Posterior vena cava (tissue), 2 donors: ENCODE data around the gene CADM4. TPM values are rescaled to one million over a fixed set of nuclear protein-coding genes. Genes with fewer than 3 reads are reported as not detected.
"Not testable (repeated sequence)": the region's sequence is repeated elsewhere in the genome, so short reads cannot be mapped to it uniquely, and the experiment has no call there.

ENCODE experiments used
- DNase-seq: peaks from one replicate; pipeline ENCODE4 v3.0.0-alpha.2; 2020; ENCODE audit warnings: low spot score
- intact Hi-C, 2 donors: fragments of 100-400 bp; cut with DNase I; formaldehyde crosslinking; loops; one replicate each; pipeline versions ENCODE4 v1.14.1 to v1.14.2; 2022 to 2023
- total RNA-seq, 2 donors: library from RNA; stranded (reverse); fragmentation: NEBNext Ultra II Directional; extraction: Animal tissue kit (Norgen Biotek cat#: 25700); gene quantifications; one replicate each; pipeline ENCODE4 v1.2.1, GENCODE V29; 2021
- donor health status: DM: yes; HTN: yes; CAD: no.
- donor health status: DM: yes; HTN: yes; CAD: no.

The CADM4 gene
- total RNA-seq, 2 donors from 2014 or later: 3.3 to 4.0 TPM

DNA sequence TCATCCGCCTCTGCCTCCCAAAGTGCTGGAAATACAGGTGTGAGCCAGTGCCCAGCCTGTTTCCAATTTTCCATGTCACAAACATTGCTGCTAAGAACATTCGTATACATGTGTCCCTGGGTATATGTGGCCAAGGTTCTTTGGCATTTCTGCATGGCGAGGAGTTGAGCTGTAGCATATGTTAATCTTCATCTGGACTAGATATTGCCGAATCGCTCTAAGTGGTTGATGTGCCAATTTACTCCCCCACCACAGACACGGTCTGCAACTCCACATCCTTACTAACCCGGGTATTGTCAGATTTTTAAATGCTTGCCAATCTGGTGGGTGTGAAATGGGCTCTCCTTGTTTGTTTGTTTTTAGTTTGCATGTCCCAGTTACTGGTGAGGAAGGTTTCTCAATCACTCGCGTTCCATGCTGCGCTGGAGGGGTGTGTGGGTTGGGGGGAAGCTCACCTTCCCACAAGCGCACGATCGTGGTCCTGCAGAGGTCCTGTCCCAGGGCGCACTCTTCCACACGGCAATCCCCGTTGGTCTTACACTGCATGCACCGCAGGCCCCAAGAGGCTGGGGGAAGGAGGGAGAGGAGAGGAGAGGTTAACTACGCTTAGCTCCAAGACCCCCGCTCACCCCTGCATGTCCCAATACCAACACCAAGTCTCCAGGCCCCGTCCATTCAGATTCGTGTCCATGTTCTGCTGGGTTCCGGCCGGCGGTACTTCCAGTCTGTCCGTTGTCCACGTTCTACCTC is 27.7 kb upstream of the CADM4 start:
- no peak for DNase-seq
- intact Hi-C loops: no loop called here

DNA sequence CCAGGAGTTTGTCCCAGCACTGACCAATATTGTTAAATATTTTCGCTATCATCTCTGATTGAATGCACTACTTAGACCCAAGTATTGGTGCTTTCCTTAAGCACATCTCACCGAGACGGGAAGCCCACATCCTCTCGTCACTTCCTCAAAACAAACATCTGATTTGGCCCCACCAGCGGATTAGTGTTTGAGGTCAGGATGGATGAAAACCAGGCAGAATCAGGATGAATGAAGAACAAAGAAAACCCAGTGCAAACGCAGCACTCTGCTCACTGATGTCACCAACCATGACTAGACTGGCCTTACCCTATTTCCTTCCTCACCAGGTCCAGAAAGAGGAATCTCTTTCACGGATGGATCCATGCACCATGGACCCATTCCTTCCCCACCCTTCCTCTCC is 24.4 kb upstream of the CADM4 start:
- no peak for DNase-seq
- intact Hi-C loops: no loop called here

DNA sequence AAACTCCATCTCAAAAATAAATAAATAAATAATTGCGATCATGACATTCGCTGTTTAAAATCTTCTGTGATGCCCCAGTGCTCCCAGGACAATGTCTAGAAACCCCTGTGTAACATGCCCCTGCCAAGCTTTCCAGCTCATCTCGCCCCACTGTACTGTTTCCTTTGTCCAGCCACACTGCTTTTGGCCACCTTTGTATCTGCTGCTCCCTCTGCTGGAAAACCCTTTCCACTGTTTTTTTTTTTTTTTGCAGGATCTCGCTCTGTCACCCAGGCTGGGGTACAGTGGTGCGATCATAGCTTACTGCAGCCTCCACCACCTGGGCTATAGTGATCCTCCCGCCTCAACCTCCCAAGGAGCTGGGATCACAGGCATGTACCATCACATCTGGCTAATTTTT is 22.8 kb upstream of the CADM4 start:
- intact Hi-C loops: no loop called here

DNA sequence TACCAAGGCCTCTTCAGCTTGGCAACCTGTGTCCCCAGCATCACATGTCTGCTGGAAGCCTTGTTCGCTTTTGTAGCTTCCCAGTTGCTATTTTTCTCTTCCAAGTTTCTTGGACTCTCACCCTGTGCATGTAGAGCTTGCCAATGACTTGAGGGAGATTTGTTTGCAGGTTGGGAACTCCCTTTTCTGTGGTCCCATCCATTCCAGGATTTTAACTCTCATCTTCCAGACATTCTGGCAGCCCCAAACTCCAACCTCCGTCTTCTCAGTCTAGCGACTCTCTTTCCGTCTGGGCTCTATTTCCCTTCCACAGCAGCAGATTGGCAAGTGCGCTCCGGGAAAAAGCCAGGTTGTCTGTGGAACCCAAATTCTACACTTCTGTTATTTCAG is 21.3 kb upstream of the CADM4 start:
- no peak for DNase-seq
- intact Hi-C loops: no loop called here

More for the DNA sequence above, 22.8 kb upstream of the CADM4 start:
- DNase-seq: no peak

DNA sequence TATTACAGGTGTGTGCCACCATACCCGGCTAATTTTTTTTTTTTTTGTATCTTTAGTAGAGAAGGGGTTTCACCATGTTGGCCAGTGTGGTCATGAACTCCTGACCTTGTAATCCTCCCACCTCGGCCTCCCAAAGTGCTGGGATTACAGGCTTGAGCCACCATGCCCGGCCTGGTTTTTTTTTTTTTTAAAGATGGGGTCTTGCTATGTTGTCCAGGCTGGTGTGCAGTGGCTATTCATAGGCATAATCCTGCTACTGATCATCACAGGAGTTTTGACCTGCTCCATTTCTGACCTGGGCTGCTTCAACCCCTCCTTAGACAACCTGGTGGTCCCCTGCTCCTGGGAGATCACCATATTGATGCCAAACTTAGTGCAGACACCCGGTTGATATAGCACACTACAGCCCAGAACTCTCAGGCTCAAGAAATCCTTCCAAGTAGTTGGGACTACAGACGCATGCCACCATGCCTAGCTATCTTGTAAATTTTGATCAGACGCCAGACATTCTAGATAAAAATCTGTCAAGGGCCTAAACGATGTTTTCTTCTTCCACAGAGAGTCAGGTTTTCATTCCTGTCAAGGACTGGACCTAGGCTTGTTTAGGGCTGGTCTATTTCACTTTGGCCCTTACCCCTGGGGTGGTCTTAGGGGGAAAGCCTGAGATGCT is 20.8 kb upstream of the CADM4 start:
- intact Hi-C loops: no loop called here

DNA sequence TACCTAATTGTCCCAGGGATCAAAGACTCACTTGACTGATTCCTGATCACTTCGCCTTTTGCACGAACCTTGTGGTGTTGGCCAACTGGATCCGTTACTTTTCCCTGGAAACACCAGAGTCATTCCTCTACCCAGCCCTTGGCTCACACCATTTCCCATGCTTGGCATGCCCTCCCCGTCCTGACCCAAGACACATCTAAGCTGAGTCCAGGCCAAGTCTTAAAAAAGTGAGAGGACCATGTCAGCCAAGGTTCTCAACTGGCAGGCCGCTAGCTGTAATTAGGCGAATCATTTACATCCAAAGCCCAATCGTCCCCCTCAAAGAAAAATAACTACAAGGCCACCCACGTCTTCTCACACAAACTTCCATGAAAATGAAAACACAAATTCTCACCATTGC is 18.8 kb upstream of the CADM4 start:
- intact Hi-C loops: loop anchor here in 1 of 2 donors (10.0 kb wide), 1 partner anchor 104 kb away; no protein-coding TSS in a partner anchor
- no peak for DNase-seq

More for the DNA sequence above, 20.8 kb upstream of the CADM4 start:
- DNase-seq: no peak

DNA sequence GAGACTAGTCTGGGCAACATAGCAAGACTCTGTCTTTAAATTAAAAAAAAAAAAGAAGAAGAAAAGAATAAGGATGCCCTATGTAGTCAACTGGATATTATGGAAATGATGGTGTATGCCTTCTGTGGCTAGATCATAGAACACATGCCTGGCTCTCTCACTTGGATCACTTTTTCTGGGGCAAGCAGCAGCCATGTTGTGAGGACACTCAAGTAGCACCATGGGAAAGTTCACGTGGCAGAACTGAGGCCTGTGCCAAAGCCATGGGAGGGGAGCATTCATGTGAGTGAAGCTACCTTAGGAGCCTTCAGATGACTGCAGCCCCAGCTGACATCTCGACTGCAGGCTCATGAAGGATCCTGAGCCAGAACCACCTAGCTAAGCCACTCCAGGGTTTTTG is 18.4 kb upstream of the CADM4 start:
- intact Hi-C loops: loop anchor here in 1 of 2 donors (10.0 kb wide), 1 partner anchor 103 kb away; no protein-coding TSS in a partner anchor
- DNase-seq: no peak

DNA sequence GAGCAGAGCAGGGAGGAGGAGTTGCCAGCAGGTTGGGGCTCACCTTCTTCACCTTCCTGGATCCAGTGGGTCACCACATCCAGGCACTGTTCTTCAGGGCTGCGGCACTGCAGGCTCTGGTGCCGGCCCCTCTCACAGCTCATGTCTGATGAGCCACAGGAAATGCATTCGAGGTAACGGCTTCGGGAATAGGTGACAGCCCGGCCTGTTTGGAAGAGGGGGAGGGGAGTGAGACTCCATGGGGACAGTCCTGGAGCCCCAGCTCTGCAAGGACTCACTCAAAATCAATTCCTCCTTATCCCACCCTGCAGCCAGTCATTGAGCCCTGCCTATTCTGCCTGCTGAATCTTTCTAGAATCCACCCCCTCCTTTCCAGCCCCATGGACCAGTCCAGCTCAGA is 16.8 kb upstream of the CADM4 start:
- no peak for DNase-seq
- intact Hi-C loops: loop anchor here in 1 of 2 donors (10.0 kb wide), 1 partner anchor 102 kb away; no protein-coding TSS in a partner anchor

DNA sequence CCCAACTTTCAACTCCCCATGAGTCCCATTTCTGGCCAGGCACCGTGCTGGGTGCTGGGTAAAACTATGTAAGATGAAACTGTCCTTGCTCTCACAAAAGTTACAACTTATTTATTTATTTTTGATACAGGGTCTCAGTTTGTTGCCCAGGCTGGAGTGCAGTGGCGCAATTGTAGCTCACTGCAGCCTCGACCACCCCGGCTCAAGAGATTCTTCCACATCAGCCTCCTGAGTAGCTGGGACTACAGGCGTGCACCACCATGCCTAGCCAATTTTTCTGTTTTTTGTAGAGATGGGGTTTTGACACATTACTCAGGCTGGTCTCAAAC is 12.9 kb upstream of the CADM4 start:
- intact Hi-C loops: loop anchor here (5.0 to 10.0 kb wide), 2 partner anchors 98 to 1150 kb away; no protein-coding TSS in a partner anchor

DNA sequence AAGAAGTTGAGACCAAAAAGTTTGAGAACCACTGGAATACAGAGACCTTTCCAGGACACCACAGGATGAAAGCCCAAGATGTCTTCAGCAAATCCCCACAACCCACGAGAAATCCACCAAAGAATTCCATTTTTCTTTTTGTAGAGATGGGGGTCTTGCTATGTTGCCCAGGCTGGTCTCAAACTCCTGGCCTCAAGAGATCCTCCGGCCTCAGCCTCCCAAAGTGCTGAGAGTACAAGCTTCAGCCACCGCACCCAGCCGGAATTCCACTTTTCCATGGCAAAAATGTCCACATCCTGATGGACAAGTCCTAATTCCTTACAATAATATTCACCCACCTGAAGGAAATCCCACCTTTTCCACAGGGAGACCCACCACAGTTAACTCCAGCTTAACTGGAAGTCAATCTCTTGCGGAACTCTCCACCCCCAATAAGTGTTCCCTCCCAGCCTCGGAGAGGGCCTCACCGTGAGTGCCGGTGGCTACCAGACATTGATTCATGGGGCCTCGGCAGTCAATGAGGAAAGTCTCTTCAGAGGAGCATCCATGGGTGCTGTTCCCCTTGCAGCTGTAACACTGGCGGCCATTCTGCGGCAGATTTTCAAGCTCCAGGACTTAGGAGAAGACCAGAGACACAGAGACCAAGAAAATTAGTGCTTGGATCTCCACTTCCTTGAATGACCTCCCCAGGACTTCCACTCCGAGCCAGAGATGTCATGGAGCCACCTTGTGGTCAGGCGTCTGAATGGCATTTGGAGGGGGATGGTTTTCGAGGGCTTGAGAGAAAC is 12.3 kb upstream of the CADM4 start:
- intact Hi-C loops: loop anchor here (5.0 to 10.0 kb wide), 2 partner anchors 97 to 1150 kb away; no protein-coding TSS in a partner anchor
- DNase-seq: no peak

More for the DNA sequence above, 12.9 kb upstream of the CADM4 start:
- DNase-seq: no peak

DNA sequence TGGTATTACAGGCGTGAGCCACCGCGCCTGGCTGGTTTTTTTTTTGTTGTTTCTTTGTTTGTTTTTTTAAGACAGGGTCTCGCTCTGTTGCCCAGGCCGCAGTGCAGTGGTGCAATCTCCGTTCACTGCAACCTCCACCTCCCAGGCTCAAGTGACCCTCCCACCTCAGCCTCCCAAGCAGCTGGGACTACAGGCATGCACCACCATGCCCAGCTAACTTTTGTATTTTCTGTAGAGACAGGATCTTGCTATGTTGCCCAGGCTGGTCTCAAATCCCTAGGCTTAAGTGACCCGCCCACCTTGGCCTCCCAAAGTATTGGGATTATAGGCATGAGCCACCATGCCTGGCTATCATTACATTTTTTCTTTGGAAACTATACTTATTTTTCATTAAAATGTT is 10.6 kb upstream of the CADM4 start:
- intact Hi-C loops: loop anchor here (5.0 to 10.0 kb wide), 2 partner anchors 95 to 1148 kb away; no protein-coding TSS in a partner anchor
- not testable (repeated sequence) for DNase-seq

DNA sequence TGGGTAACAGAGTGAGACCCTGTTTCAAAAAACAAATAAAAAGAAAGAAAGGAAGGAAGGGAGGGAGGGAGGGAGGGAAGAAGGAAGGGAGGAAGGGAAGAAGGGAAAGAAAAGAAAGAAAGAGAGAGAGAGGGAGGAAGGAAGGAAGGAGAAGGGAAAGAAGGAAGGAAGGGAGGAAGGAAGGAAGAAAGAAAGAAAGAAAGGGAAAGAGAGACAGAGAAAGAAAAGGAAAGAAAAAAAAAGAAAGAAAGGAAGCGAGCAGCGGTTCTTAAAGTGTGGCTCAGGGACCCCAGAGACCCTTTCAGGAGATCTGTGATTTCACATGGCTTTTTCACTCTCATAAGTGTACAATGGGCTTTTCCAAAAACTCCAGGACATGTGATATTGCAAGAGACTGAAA is 9.9 kb upstream of the CADM4 start:
- intact Hi-C loops: no loop called here
- no peak for DNase-seq

DNA sequence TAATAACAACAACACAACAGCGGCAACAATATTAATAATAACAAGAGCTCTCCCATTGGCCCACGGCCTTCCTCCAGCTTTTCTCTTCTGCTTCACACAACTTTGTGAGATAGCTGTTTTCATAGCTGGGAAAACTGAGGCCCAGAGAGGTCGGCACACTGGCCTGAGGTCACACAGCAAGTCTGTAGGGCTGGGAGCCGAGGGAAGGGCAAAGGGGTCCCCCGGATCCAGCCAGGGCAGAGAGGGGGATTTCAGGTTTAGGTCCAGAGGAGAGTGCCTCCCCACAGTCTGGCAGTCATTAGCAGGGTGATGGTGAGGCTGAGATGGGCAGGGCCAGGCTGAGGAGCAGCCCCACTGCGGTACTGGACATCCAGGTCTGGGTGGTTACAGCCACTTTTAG is 9.0 kb upstream of the CADM4 start:
- intact Hi-C loops: no loop called here
- DNase-seq: no peak

DNA sequence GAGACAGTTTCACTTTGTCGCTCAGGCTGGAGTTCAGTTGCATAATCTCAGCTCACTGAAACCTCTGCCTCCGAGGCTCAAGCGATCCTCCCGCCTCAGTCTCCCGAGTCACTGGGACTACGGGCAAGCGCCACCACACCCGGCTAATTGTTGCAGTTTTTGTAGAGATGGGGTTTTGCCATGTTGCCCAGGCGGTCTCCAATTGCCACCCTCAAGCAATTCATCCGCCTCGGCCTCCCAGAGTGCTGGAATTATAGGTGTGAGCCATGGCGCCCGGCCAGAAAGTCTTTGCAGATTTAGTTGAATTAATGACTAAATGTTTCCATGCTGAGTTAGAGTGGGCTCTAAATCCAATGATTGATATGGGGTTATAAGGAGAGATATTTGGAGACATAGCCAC is 4.5 kb upstream of the CADM4 start:
- intact Hi-C loops: no loop called here

DNA sequence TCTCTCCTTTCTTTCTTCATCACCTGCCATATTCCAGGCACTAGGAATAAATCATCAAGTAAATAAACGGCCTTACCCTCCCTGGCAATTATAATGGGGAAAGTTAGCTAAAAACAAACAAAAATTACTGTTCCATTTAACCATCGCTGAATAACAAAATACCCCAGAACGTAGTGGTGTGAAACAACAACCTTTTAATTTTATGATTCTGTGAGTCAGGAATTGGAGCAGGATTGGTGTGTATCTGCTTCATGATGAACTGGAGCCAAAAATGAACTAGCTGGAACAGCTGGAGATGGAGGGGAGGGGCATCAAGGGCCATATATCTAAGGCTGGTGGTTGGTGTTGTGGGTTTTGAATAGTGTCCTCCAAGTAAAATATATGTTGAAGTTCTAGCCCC is 3.7 kb upstream of the CADM4 start:
- DNase-seq: no peak
- intact Hi-C loops: no loop called here

More for the DNA sequence above, 4.5 kb upstream of the CADM4 start:
- DNase-seq: no peak

DNA sequence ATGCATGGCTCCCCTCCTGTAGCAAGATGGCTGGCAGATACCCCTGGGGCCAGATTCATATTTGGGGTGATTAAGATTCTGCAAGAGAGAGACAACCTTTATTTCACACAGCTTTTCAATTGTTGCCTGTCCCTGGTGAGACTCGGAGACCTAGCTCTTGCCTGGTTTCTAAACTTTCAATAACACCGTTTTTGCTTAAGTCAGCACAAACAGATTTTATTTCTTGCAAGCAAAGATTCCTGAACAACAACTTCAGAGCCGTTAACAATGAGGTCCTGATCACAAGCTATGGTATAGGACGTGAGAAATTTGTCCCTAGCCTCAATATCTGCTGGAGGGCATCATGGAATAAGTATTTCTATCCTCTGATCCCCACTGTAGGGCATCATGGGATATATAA is 2.9 kb upstream of the CADM4 start:
- intact Hi-C loops: no loop called here
- no peak for DNase-seq

DNA sequence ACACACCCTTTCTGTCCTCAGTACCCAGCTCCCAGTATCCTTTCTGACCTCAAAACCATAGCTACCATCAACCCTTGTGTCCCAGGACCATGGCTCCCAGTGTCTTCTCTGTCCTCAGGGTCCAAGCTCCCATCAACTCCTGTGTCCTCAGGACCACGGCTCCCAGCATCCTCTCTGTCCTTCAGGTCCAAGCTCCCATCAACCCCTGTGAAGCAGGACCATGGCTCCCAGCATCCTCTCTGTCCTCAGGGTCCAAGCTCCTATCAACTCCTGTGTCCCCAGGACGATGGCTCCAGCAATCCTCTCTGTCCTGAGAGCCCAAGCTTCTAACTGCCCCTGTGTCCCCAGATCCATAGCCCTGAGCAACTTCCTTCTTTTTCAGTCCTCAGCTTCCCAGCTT is 1.7 kb upstream of the CADM4 start:
- intact Hi-C loops: no loop called here

DNA sequence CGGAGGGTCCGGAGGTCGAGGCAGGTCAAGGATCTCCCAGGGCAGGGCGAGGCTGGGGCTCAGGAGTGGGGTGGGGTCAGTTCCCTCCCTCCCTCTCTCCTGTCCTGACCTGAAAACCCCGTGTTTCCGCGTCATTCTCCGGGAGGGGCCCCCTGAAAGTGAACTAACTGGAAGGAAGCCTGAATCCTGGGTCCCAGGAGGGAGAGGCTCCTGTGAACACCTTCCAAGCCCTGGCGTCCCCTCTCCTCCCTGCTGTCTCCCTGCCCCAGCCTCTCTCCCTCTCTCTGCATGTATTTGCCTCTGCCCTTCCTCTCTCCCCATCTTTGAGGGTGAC is 741 bp upstream of the CADM4 start:
- intact Hi-C loops: no loop called here
- no peak for DNase-seq

More for the DNA sequence above, 1.7 kb upstream of the CADM4 start:
- DNase-seq: no peak

DNA sequence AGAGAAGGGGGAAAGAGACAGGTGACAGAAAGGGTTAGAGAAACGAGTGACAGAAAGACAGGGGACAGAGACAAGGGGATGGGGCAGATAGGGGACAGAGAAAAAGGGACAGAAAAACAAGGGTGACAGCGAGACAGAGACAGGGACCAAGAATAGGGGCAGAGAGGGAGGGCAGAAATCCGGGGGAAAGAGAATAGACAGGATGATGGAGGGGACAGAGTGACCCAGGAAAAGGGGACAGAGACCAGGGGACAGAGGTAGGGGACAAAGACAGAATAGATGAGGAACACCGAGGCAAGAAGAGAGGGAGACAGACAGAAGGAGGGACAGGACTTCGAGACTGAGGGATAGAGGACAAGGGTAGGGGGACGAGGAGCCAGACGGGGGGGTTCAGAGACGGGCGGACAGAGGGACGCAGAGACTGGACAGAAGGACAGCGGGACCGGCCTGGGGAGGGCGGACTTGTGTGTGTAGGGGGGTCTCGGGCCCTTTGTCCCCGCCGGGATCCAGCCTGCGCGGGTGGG is 593 bp downstream of the CADM4 start:
- intact Hi-C loops: no loop called here
- DNase-seq: no peak
